H1 (cell line): Measurements from ENCODE around the gene KLHL35. TPM values are rescaled to one million over a fixed set of nuclear protein-coding genes. Genes with fewer than 3 reads are reported as not detected.
A peak's percentile ranks its signal among the peaks of the same experiment; 100 is the strongest.

Experiments used
- CTCF ChIA-PET: fragments of 300-600 bp; sonication (Branson Sonifier 250); formaldehyde crosslinking; loops from one replicate; lab custom pipeline; 2021; ENCODE audit not compliant: partially characterized antibody; lab: Charles Lee
- POLR2A ChIA-PET: fragments of 300-600 bp; sonication (Branson Sonifier 250); formaldehyde crosslinking; loops from one replicate; lab custom pipeline; 2021; ENCODE audit warnings: inconsistent platforms; ENCODE audit not compliant: partially characterized antibody; lab: Charles Lee
- DNase-seq, 2 experiments: peaks; one replicate each; pipeline versions ENCODE4 v3.0.0 to v3.0.0-alpha.2; 2010 to 2022; ENCODE audit warnings: low spot score in 2 of 2, low read depth in 1 of 2, mixed read lengths in 1 of 2
- FAIRE-seq: peaks from 2 replicates; lab custom pipeline; 2011; peaks lifted over from hg19 to GRCh38; lab: Jason Lieb, UNC
- H2AFZ ChIP-seq: 2 replicates; pipeline ENCODE4 v1.8.1; 2012; ENCODE audit warnings: low read length, inconsistent platforms
- H2AK5ac ChIP-seq: 2 replicates; pipeline ENCODE4 v1.6.1; 2013; ENCODE audit warnings: low read depth, low read length
- H2BK120ac ChIP-seq: replicated peaks from 2 replicates; pipeline ENCODE3; 2013; ENCODE audit warnings: low read depth, low read length, inconsistent platforms
- H2BK12ac ChIP-seq: 2 replicates; pipeline ENCODE4 v1.6.1; 2013; ENCODE audit warnings: low read depth, low read length
- H2BK15ac ChIP-seq: 2 replicates; pipeline ENCODE4 v1.6.1; 2013; ENCODE audit warnings: low read length
- H2BK20ac ChIP-seq: 2 replicates; pipeline ENCODE4 v1.6.1; 2013; ENCODE audit warnings: low read length
- H2BK5ac ChIP-seq: 2 replicates; pipeline ENCODE4 v1.6.1; 2013; ENCODE audit warnings: low read depth, low read length
- H3K14ac ChIP-seq: 2 replicates; pipeline ENCODE4 v1.6.1; 2013; ENCODE audit warnings: inconsistent platforms; ENCODE audit not compliant: insufficient read length
- H3K18ac ChIP-seq: 2 replicates; pipeline ENCODE4 v1.6.1; 2013; ENCODE audit warnings: low read length; ENCODE audit errors: extremely low read depth
- H3K23ac ChIP-seq: 2 replicates; pipeline ENCODE4 v1.6.1; 2013; ENCODE audit warnings: inconsistent platforms; ENCODE audit not compliant: insufficient read length
- H3K23me2 ChIP-seq: 2 replicates; pipeline ENCODE4 v1.6.1; 2013; ENCODE audit warnings: low read depth, low read length
- H3K27ac ChIP-seq: 2 replicates; pipeline ENCODE4 v1.6.1; 2011; ENCODE audit warnings: low read depth, low read length, inconsistent platforms
- H3K27me3 ChIP-seq, 4 experiments: replicated peaks in 1 of 4; 1 replicate in 1 of 4; 2 replicates in 3 of 4; pipeline versions ENCODE4 v1.6.1 to v1.8.1; 2011 to 2013; ENCODE audit warnings: low read length in 3 of 4, mild to moderate bottlenecking in 3 of 4, inconsistent platforms in 2 of 4, mixed read lengths in 2 of 4, moderate library complexity in 1 of 4; ENCODE audit not compliant: control insufficient read depth in 3 of 4, insufficient read depth in 3 of 4; ENCODE audit errors: extremely low read depth in 1 of 4
- H3K36me3 ChIP-seq, 4 experiments: 2 replicates each; pipeline versions ENCODE4 v1.6.1 to v1.8.1; 2011 to 2013; ENCODE audit warnings: mild to moderate bottlenecking in 4 of 4, low read length in 3 of 4, moderate library complexity in 2 of 4, control low read depth in 1 of 4, inconsistent platforms in 1 of 4; ENCODE audit not compliant: insufficient read depth in 4 of 4, control insufficient read depth in 2 of 4
- H3K4ac ChIP-seq: replicated peaks from 2 replicates; pipeline ENCODE3; 2013; ENCODE audit warnings: low read length, low read depth, mixed read lengths, inconsistent platforms; ENCODE audit not compliant: insufficient read length
- H3K4me1 ChIP-seq, 4 experiments: replicated peaks in 1 of 4; 1 replicate in 1 of 4; 2 replicates in 3 of 4; pipeline versions ENCODE4 v1.6.1 to v1.8.1; 2011 to 2013; ENCODE audit warnings: low read length in 3 of 4, inconsistent platforms in 2 of 4, mixed read lengths in 1 of 4; ENCODE audit not compliant: insufficient read depth in 4 of 4, control insufficient read depth in 3 of 4
- H3K4me2 ChIP-seq, 2 experiments: 2 replicates each; pipeline versions ENCODE4 v1.6.1 to v1.8.1; 2011 to 2013; ENCODE audit warnings: low read depth in 2 of 2, low read length in 2 of 2, control low read depth in 1 of 2, inconsistent platforms in 1 of 2, mild to moderate bottlenecking in 1 of 2; ENCODE audit not compliant: insufficient read depth in 1 of 2
- H3K4me3 ChIP-seq, 4 experiments: fragments of 200-600, 300-600 bp in 1 of 4; sonication (generic), shearing (Covaris generic), sonication (Bioruptor Twin) in 1 of 4; 2 replicates each; pipeline versions ENCODE4 v1.5.1 to v1.8.1; 2011 to 2016; ENCODE audit warnings: low read length in 4 of 4, low read depth in 3 of 4, control low read depth in 2 of 4, inconsistent platforms in 2 of 4, mild to moderate bottlenecking in 2 of 4, mixed read lengths in 1 of 4, moderate library complexity in 1 of 4; ENCODE audit not compliant: insufficient read depth in 2 of 4; ENCODE audit errors: extremely low read depth in 1 of 4
- H3K56ac ChIP-seq: replicated peaks from 2 replicates; pipeline ENCODE3; 2013; ENCODE audit warnings: low read depth, mild to moderate bottlenecking, mixed read lengths, low read length, inconsistent platforms; ENCODE audit not compliant: insufficient read length
- H3K79me1 ChIP-seq: 2 replicates; pipeline ENCODE4 v1.6.1; 2013; ENCODE audit warnings: low read depth, low read length, control low read depth
- H3K79me2 ChIP-seq, 2 experiments: 2 replicates each; pipeline versions ENCODE4 v1.6.1 to v1.8.1; 2012 to 2013; ENCODE audit warnings: low read length in 2 of 2, mild to moderate bottlenecking in 2 of 2, inconsistent platforms in 1 of 2; ENCODE audit not compliant: insufficient read depth in 2 of 2, control insufficient read depth in 1 of 2
- H3K9ac ChIP-seq, 4 experiments: replicated peaks in 1 of 4; 1 replicate in 1 of 4; 2 replicates in 3 of 4; pipeline versions ENCODE4 v1.6.1 to v1.8.1; 2011 to 2013; ENCODE audit warnings: low read depth in 3 of 4, low read length in 3 of 4, control low read depth in 2 of 4, mild to moderate bottlenecking in 2 of 4, moderate library complexity in 2 of 4, inconsistent platforms in 1 of 4; ENCODE audit errors: extremely low read depth in 1 of 4
- H3K9me3 ChIP-seq, 2 experiments: 2 replicates each; pipeline versions ENCODE4 v1.6.1 to v1.8.1; 2012 to 2013; ENCODE audit warnings: mild to moderate bottlenecking in 2 of 2, moderate library complexity in 2 of 2, control low read depth in 1 of 2, inconsistent platforms in 1 of 2, low read depth in 1 of 2, low read length in 1 of 2, mixed read lengths in 1 of 2; ENCODE audit not compliant: insufficient read depth in 2 of 2
- H4K20me1 ChIP-seq, 2 experiments: replicated peaks in 1 of 2; 2 replicates each; pipeline versions ENCODE3 to v1.8.1; 2011 to 2013; ENCODE audit warnings: inconsistent platforms in 2 of 2, low read length in 2 of 2, mild to moderate bottlenecking in 1 of 2; ENCODE audit not compliant: insufficient read depth in 2 of 2, control insufficient read depth in 1 of 2
- H4K5ac ChIP-seq: 2 replicates; pipeline ENCODE4 v1.6.1; 2013; ENCODE audit warnings: low read length, low read depth, mixed read lengths, inconsistent platforms; ENCODE audit not compliant: insufficient read length
- H4K8ac ChIP-seq: 2 replicates; pipeline ENCODE4 v1.8.0; 2013; ENCODE audit warnings: mild to moderate bottlenecking, moderate library complexity, low read length, inconsistent platforms; ENCODE audit not compliant: insufficient read depth; ENCODE audit errors: extremely low read depth
- H4K91ac ChIP-seq: replicated peaks from 2 replicates; pipeline ENCODE3; 2013; ENCODE audit warnings: low read length, mixed read lengths, inconsistent platforms; ENCODE audit not compliant: insufficient read length
- BRCA1 ChIP-seq: IDR thresholded peaks from 2 replicates; pipeline ENCODE4 v1.6.1; 2012; ENCODE audit warnings: low read depth, low read length, improper control_type of control experiment
- CREB1 ChIP-seq: IDR thresholded peaks from 2 replicates; pipeline ENCODE4 v1.6.1; 2012; ENCODE audit warnings: inconsistent platforms
- GABPA ChIP-seq: IDR thresholded peaks from 2 replicates; pipeline ENCODE4 v1.6.1; 2011; ENCODE audit warnings: mild to moderate bottlenecking, low read length, moderate library complexity, borderline replicate concordance; ENCODE audit not compliant: insufficient read depth
- KDM4A ChIP-seq: IDR thresholded peaks from one replicate; pipeline ENCODE4 v1.7.1; 2012; ENCODE audit warnings: low read depth, mild to moderate bottlenecking, moderate library complexity, low read length, inconsistent platforms; ENCODE audit not compliant: severe bottlenecking
- SIX5 ChIP-seq: IDR thresholded peaks from 2 replicates; pipeline ENCODE4 v1.6.1; 2011; ENCODE audit warnings: mild to moderate bottlenecking, low read depth, low read length
- SP1 ChIP-seq: IDR thresholded peaks from 2 replicates; pipeline ENCODE4 v1.6.1; 2011; ENCODE audit warnings: low read depth, low read length
- SUZ12 ChIP-seq: fragments of 200-600 bp; sonication (generic); IDR thresholded peaks from 2 replicates; pipeline ENCODE4 v1.6.1; 2012; ENCODE audit warnings: mild to moderate bottlenecking, inconsistent platforms, low read length, moderate library complexity, mixed read lengths
- TCF12 ChIP-seq: IDR thresholded peaks from 2 replicates; pipeline ENCODE4 v1.6.1; 2011; ENCODE audit warnings: low read depth, mild to moderate bottlenecking, low read length
- TEAD4 ChIP-seq: IDR thresholded peaks from 2 replicates; pipeline ENCODE4 v1.6.1; 2012; ENCODE audit warnings: low read depth, low read length, inconsistent platforms, mixed read lengths
- USF2 ChIP-seq: IDR thresholded peaks from 2 replicates; pipeline ENCODE4 v1.6.1; 2011; ENCODE audit warnings: low read length, improper control_type of control experiment
- WGBS, 2 experiments: shearing (Covaris generic) in 1 of 2; methylation state at CpG; one replicate each; pipeline versions ENCODE4 v1.1.6 to v1.1.7; 2013 to 2015; ENCODE audit warnings: low lambda C conversion rate in 2 of 2, mixed read lengths in 2 of 2, inconsistent platforms in 1 of 2, low coverage in 1 of 2, missing lambda C conversion rate in 1 of 2; ENCODE audit not compliant: insufficient replicate concordance in 2 of 2, insufficient coverage in 1 of 2, insufficient read length in 1 of 2; ENCODE audit errors: extremely low coverage in 1 of 2, missing lambda C conversion rate in 1 of 2; 5-methylcytosine and 5-hydroxymethylcytosine counted together
- polyA plus RNA-seq, 7 experiments: library from polyadenylated mRNA; depleted of rRNA in 3 of 7; stranded (reverse) in 5 of 7; unstranded in 2 of 7; fragments of >200 nt in 5 of 7; fragments of 200-250 nt in 2 of 7; gene quantifications; 1 replicate in 5 of 7; 2 replicates in 1 of 7; 4 replicates in 1 of 7; pipeline versions ENCODE4 v1.2.1 to v1.2.3, GENCODE V29; 2011 to 2013; ENCODE audit warnings: missing spikeins in 2 of 7, mixed read lengths in 2 of 7
- total RNA-seq: library from RNA; stranded (reverse); fragmentation: NEBNext Ultra II Directional; extraction: Animal tissue kit (Norgen Biotek cat#: 25700); gene quantifications from 2 replicates; pipeline ENCODE4 v1.2.1, GENCODE V29; 2021

The KLHL35 gene
- total and polyA plus RNA-seq, 2 of the 8 experiments (the other 6 are each of a cell fraction or from before 2014, with no cell fraction given), result 0.35 to 0.41 TPM

- H3K9me3 ChIP-seq, result peaks cover 9 to 19% of the 10 kb centered on the region in 2 experiments; a peak in 3 of 4 replicates
- H3K23me2 ChIP-seq, result peaks cover 8% of the 10 kb centered on the region; the same call in 1 of the 2 replicates
- no peak overlapping the region for H3K9ac ChIP-seq
- no peak overlapping the region for H2BK120ac ChIP-seq
- no peaks in the 10 kb centered on the region for H3K79me2 ChIP-seq
- H3K4me3 ChIP-seq, result peak overlapping the region; percentile 0 to 53 (median 23); a peak in 7 of 8 replicates
- peak overlapping the region; percentile 83; the same call in 1 of the 2 replicates for H3K18ac ChIP-seq
- H4K8ac ChIP-seq, result peak overlapping the region; percentile 60; the same call in 1 of the 2 replicates
- H3K4me2 ChIP-seq, result peak overlapping the region; percentile 48 to 60
- no peak overlapping the region for H3K56ac ChIP-seq
- WGBS, 2 experiments, result 4% methylated on average over 117 of the region's 134 CpGs; no CpG with 5 or more reads in 1 of the 2 experiments
- peaks cover 0 to 23% (median 15%) of the 10 kb centered on the region in 4 experiments; a peak in 6 of 7 replicates for H3K4me1 ChIP-seq
- H2BK20ac ChIP-seq, result no peak overlapping the region
- ChIA-PET CTCF (interaction anchor here (0.7 to 18.5 kb wide), 10 partner anchors 13 to 129 kb away, joined by 3 to 201 read pairs (median 4); partner anchors contain the start of gene GDPD5), POLR2A (interaction anchor here (0.6 to 27.9 kb wide), 7 partner anchors 9 to 168 kb away, joined by 3 to 570 read pairs (median 3); partner anchors contain the start of genes GDPD5 and RPS3)
- FAIRE-seq, result no peak
- no peak overlapping the region for H3K4ac ChIP-seq
- no peaks in the 10 kb centered on the region for H3K79me1 ChIP-seq
- H2AFZ ChIP-seq, result peak overlapping the region; percentile 27
- peaks cover 4 to 5% of the 10 kb centered on the region in 2 experiments for H4K20me1 ChIP-seq
- no peak overlapping the region for H3K14ac ChIP-seq
- H2BK15ac ChIP-seq, result no peak overlapping the region
- no peak overlapping the region for H4K91ac ChIP-seq
- H2BK12ac ChIP-seq, result no peak overlapping the region
- no peak overlapping the region for H3K23ac ChIP-seq
- H4K5ac ChIP-seq, result no peak overlapping the region
- peaks cover 47 to 73% (median 62%) of the 10 kb centered on the region in 4 experiments for H3K27me3 ChIP-seq
- no peak overlapping the region for H2AK5ac ChIP-seq
- H3K27ac ChIP-seq, result no peak overlapping the region
- peaks cover 0 to 17% (median 0%) of the 10 kb centered on the region in 4 experiments; a peak in 3 of 8 replicates for H3K36me3 ChIP-seq
- peak in 1 of 2 experiments; percentile 68 for DNase-seq
- H2BK5ac ChIP-seq, result no peak overlapping the region
- no peak for TF ChIP-seq USF2
- TF ChIP-seq SP1, result no peak
- 0 out of 2 replicates have a peak, but pooled peaks have one; percentile 37 for TF ChIP-seq TCF12
- no peak for TF ChIP-seq BRCA1
- peak; percentile 33; the same call in 1 of the 2 replicates for TF ChIP-seq CREB1
- TF ChIP-seq KDM4A, result peak; percentile 67
- TF ChIP-seq SIX5, result no peak
- TF ChIP-seq SUZ12, result peak; percentile 93
- no peak for TF ChIP-seq GABPA
- TF ChIP-seq TEAD4, result 0 out of 2 replicates have a peak, but pooled peaks have one; percentile 2
These were observed 2.9 kb downstream of the KLHL35 start for GRCh38 chr11:75429902-75430713.
